NCI-H1092 (cell line): Measurements from ENCODE around the gene NEDD4L.
"Not testable (repeated sequence)": the region's sequence is repeated elsewhere in the genome, so short reads cannot be mapped to it uniquely, and the experiment has no call there.

ENCODE experiments used
- DNase-seq: peaks from one replicate; lab custom pipeline; 2025; lab: John Stamatoyannopoulos, UW

Gene NEDD4L

DNA sequence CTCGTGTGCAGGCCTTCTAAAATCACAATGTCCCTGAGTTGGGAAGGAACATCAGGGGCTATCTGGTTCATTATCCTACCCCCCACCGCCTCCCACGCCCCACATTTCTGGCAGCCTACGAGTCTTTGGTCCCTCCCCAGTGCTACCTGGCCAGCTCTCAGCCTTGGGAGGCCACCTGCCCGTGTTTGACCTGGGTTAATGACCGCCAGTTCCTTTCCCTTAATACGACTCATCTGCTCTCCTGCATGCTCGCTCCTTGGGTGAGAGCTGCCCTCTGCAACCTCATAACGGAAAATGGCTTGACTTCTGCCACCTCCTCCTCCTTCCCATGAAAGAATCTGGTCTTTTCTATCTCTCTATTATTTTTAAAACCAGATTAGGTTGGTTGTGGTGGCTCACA, 112.5 kb downstream of the NEDD4L start:
- no peak for DNase-seq

DNA sequence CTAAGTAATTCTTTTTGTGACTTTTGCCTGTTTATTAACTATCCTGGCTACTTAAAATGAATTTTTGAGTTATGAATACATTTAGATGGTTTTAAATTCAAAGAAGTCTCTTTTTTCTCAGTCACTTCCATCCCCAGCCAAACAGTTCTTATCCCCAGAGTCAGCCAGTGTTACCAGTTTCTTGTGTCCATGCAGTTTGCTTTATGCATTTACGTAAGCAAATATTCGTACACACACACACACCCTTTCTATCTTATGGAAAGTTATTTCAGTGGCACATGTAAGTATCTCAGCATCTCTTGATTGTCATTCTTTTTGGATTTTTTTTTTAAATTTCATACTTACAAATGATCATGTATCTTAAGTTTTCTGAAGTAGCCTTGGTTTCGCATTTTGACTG, 113.2 kb downstream of the NEDD4L start:
- no peak for DNase-seq

DNA sequence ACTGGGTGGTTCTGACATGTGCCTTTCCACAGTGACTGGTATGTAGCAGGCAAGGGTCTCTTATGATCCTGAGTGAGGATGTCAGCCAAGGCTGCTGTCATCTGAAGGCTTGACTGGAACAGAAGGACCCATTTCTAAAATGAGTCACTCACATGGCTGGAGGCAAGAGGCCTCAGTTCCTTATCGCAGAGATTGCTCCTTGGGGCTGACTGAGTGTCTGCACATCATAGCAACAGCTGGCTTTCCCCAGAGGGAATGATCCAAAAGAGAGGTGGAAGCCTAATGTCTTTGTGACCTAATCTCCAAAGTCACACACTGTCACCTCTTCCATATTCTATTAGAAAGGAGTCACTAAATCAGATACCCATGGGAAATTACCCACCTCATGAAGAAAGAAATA, 114.0 kb downstream of the NEDD4L start:
- no peak for DNase-seq

DNA sequence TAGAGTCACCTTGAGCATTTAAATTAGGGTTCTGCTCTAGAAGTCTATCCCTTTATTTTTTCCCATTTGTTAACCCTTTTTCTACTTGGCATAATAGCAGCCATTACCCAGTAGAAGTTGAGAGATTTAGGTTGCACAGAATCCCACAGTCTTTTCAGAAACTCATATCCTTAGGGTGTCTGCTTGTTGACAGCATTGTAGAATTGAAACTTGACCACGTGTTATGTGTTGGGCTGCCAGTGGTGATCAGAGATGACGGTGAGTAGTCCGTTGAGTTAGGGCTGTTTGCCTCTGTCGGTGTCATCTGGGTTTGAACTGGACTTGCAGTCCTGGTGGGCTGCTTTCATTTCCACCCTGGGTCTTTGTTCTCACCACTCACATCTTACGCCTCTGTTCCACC, 114.4 kb downstream of the NEDD4L start:
- DNase-seq: no peak

DNA sequence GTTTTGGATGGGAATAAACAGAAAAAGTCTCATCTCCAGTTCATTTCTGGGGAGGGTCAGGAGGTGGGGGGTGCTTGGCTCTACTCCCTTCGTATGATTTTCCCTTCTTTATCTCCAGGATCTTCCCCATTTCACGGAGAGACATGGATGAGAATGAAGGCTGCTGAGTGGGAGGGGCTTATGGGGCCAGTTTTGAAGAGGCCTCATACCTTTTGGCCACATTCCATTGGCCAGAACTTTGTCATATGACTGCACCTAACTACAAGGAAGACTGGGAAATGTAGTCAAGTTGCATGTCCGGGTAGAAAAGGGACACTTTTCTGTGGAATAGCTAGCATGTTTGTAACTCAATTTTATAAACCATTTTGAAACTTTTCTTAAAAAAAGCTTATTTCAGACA, 117.6 kb downstream of the NEDD4L start:
- no peak for DNase-seq

DNA sequence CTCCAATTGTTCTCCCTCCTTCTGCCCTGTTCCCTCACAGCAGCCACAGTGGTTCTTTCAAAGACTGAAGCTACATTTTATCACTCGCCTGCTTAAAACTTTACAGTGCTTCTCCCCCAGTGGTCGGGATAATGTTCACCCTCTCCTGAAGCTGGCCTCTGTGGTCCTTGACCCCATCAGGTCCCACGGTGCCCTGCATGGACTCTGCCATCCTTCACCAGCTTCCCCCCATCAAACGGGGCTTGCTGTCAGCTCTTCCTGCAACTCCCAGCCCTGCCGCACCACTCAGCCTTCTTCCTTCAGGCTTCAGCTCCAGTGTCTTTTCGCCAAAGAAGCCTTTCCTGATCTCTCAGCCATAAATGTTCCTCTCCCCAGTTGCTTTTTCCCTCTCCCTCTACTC, 118.1 kb downstream of the NEDD4L start:
- no peak for DNase-seq

DNA sequence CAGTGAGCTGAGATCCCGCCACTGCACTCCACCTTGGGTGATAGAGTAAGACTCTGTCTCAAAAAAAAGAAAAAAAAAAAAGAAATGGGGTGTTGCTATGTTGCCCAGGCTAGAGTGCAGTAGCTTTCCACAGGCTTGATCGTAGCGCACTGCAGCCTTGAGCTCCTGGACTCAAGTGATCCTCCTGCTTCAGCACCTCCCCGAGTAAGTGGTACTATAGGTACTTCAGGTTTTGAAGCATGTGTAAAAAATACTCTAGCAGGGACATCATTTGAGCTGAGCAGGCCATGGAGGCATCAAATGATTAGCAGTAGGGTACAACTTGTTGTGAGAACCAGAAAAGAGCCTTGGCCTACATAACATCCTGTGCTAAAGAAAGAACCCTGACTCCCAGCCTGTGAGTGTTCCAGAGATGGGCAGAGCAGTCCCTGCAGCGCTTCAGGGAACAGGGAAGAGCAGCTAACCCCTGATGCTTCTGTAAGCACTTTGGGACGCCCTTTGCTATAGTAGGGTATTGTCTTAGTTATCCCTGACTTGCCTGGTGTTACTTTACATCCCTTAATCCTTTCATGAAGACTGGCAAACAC, 119.1 kb downstream of the NEDD4L start:
- DNase-seq: no peak

DNA sequence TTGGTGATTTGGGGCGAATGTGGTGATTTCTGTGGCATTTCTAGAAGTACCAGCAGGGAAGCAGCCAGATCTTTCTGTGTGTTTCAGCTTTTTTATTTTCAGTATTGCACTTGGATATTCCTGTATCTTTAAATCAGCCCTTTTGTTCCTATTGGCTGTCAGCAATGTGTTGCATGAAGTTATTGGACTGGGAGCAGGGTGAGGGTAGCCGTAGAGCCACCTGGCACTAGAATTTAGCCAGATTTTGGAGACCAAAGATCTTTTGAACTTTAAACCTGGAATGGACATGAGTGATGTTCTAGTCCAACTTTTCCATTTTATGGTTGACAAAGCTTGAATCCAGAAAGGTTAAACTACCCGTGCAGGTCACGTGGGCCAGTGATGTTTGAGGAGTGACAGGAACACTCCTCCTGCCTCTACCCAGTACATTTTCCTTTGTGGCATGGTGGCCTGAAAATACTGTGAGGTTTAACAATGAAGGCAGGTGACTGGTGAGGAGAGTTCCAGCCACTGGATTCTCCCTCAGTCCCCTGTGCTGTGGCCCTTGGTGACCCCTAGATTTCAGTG, 122.3 kb downstream of the NEDD4L start:
- no peak for DNase-seq

DNA sequence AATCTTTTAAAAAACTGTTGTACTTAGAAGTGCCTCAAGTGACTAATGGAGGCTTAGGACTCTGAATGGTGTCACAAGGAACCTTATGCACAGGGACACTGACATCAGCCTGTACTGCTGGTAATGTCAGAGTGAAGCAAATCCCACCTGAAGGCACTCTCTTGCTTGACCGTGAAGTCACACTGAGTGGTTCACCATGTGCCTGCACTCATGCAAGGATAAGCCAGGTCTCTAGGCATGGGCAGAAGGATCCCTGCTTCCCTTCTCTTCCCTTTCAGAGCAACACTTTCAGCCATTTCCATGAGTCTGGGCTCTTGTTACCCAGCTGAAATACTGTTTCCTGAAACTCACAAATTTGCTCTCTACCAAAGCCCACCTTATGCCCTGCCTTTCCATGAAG, 123.0 kb downstream of the NEDD4L start:
- no peak for DNase-seq

DNA sequence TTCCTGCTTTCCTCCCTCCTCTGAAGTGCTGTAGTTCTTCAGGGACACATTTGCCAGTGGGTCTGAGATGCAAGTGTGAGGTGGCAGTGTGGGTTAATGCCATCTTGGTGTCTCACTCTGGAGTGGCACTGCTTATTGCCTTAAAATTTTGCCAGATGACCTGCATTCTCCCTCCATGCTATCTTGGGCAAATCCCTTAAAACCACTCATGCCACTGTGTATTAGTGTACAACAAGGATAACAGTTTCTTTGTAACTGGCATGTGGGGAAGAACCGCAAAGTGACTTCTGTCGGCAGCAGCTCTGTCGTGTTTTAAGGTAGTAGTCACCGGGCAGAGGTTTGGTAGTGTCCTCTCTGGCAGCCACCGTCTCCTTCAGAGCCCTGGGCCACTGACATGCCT, 124.2 kb downstream of the NEDD4L start:
- no peak for DNase-seq

DNA sequence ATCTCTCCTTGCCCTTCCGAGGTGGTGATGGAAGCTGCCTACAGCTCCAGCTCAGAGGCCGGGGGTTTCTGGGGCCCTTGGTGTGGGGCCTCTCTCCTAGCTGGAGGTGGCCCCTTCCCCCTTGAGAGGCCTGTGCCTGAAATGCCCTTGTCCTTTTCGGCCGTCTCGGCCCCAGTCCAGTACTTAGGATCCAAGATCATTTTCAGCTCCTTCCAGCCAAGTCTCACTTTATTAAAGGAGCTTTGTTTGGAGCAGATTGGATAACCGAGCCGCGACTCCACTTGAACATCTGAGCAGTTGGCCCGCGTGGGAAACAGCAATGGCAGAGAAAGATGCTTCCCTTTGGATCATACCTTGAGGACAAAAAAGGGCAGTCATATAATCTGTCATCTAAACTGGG, 125.0 kb downstream of the NEDD4L start:
- no peak for DNase-seq

DNA sequence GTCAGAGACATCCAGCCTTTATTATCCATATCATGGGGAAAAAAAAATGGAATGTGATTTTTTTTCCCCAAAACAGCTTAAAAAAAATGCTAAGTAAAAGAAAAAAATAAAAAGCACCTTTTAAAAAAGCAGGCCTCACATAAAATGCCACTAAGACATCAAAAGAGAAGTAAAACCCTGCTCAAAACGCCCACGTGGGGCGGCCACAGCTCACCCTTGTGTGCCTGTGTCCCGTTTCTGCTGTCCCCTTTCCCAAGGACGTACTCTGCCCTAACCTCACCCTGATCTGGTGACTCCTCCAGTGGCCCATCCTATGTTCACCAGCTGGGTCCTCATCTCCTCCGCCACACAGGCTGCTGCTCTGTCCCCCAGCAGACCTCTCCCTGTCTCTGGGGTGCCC, 125.4 kb downstream of the NEDD4L start:
- DNase-seq: no peak

DNA sequence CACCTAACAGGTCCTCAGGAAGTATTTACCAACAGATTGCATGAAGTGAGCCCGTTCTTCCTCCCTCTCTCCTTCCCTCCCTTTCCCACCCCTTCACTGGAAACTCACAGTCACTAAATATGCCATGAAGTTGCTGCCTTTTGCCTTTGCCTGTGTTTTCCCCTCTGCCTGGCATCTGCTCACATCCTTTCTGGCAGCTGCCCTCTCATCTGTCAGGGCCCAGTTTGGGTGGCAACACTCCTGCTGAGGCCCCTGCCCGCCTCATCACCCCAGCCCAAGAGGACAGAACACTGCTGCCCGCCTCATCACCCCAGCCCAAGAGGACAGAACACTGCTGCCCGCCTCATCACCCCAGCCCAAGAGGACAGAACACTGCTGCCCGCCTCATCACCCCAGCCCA, 126.0 kb downstream of the NEDD4L start:
- DNase-seq: not testable (repeated sequence)

DNA sequence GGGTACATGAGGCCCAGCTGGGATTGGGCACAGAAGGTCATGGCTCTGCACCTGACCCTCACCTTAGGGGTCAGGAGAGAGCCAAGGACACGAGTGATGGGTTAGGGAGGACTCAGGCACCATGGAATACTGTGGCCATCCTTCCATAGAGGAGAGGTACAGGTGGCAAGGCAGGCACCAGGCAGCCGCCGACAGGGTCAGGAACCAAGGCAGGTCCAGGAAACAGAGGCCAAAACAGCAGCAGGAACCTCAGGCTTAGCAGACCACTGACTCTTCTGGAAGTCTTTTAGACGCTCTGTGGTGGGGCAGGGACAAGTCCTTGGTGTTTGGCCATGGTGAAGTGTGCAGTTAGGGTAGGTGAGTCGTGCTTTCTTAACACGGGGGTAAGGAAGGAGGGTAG, 128.0 kb downstream of the NEDD4L start:
- no peak for DNase-seq

DNA sequence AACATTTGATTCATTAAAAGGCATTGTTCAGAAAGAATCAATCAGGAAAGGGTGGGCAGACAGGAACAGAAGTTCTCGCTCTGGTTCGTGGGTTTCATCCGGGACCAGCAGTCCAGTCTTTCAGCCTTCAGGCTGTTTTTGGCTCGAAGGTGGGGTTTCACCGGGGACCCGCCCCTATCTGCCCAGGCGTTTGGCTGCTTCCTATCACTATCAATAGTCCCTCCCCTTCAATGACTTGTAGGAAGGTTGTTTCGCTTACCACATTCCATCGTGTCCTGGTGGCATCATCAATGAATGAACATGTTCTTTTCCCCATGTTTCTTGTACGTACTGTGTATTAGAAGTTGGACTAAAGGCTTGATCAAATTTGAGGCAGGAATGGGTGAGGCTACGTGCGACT, 130.3 kb downstream of the NEDD4L start:
- DNase-seq: no peak

DNA sequence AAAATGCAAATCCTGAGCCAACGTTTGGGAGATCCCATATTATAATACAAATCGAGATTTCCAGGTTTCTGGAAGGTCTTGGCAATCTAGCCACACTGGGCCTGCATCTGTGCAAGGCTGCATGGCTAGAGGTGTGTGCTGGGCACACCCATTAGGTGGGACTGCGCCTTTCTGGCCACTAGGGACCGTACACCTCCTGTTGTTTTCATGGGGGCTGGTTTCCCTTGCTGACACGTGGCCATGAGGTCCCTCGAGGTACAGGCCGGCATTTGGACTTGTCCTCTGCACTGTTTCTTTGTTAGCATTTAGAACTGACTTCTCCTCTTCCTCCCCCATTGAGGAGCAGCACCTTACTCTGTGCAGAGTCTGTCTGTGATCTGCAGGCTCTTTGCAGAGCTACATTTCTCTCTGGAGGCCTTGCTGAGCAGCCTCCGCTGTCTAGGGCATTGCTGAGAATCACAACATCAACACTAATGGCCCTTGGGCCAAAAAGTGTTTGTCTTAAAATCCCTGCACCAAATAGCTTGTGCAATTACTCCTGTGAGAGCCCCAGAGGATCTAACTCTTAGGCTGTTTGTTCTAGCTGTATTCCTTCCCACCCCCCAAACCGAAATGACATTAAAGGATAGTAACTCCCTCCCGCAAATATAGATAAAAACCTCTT, 131.2 kb downstream of the NEDD4L start:
- DNase-seq: no peak

DNA sequence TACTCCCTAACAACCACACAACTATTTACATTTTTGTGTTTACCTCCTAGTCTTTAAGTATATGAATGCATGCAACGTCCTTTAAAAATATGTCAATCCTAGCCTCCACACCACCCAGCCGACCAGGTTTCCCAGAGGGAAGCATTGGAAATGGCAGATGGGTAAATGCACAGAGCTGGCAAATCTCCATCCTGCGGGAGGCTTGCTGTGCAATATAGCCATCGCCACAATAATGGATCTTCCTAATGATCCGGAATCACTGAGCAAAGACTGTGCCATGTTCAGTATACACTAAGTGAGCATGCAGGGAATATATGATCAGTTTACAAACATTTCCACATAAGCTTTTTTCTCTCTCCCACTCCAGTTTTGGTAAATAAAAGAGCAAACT, 131.8 kb downstream of the NEDD4L start:
- DNase-seq: peak; percentile 63

DNA sequence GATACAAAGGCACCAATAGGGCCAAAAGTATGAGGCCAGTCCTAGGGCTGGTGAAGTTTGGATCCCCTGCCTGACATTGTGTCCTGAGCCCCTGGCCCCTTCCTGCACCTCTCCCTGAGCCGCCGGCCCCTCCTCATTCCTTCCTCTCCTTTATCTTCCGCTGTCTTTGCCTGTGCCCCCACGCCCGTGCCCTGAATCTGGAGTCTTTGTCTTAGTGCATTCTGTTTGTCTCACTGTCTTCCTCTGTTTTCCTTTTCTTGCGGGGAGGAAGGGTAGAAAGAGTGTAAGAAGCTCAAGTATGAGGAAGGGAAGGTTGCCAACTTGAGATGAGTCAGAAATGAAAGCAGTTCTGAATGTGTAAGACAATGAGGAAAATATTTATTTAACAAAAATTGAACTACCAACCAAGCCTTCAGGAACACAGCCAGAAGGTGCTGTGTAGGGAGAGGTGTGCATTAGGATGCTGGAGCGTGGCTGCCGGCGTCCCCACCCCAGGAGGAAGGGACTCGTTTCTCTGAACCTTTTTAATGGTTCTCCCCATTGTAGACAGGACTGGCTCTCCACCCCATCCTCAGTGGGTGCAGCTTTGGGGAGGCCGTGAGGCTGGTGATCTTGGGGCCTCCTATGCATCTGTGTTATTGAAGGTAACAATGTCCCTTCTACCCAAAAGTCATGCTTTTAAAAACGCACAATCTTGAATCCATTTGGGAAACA, 133.1 kb downstream of the NEDD4L start:
- no peak for DNase-seq

DNA sequence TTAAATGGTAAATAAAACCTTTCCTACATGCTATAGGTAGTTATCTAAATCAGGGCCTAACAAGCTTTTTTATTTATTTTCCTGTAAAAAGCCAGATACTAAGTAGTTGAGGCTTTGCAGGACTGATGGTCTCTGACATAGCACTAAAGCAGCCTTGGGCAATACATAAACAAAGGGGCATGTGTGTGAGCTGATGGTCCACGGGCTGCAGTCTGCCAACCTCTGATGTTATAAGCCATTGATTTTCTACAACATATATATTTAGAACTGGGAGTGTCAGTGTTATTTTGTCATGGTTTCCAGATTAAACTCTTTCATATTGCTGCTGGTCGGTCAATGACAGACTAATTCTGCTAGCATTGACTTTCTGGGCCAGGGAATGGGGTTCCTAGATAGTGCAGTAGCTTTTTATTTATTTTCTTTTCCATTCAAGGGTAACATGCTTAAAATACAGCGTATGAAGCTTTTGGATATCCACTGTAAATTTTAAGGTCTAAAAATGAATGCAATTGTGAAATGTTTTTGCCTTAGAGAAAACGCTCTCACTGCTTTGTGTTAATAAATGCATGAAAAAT, 134.0 kb downstream of the NEDD4L start:
- DNase-seq: no peak

DNA sequence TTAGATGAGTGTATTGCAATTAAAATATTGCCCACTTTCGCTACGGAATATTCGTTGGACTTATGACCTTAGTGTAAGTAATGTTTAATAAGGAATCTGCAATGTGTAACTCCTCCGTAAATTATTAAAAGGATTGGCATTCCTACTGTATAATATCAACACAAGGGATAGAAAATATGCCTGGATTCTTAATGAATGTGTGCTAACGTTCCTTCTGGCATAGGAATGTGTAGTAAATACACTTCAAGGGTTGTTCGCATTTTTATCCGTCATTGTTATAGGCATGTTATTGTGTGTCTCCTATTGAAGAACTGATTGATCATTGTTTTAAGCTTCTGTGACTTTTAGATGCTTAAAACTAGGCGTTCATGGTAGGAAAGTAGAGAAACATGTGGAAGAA, 134.5 kb downstream of the NEDD4L start:
- no peak for DNase-seq

DNA sequence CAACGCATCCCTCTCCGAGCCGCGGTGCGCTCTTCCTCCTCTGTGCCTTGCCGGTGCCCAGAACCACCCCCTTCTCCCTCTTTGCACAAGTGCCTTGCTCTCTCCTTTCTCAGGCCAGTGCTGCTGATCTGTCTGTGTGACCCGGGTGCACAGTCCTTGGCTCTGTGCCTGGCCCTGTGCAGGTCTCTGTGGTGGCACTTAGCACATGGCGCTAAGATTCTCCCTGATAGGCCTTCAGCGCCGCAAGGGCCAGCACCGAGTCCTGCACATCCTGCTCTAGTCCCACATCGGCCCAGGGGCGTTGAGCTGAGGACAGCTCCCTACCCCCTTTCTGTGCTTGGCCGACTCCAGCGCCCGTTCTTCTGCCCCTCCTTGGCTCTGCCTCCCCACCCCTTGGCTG, 136.1 kb downstream of the NEDD4L start:
- DNase-seq: no peak

DNA sequence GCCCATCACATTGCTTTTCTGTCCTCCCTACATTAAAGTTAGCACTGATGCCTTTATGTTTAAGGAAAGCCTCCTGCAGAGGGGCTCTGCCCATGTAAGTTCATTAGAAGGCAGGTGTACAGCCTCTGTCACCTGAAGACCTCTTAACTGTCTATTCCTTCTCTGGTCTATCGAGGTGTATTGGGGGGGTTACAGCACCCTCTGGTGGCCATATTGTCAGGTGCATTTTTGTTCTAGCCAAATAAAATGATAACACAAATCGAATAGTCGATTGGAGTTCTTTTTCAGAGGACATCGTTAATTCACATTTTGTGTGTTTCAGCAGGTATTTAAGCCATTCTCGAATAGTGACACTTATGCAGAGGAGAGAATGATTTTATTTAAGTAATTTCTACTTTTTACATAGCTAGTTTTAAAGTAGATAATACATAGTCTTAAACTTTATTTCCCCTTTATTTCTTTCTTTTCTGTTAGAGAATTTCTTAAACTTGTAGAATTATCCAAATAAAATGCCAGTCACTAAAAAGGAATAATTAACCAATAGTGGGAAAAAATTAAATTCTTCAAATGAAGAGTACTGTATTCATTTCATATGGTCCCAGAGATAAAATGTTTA, 136.8 kb downstream of the NEDD4L start:
- DNase-seq: peak; percentile 54

DNA sequence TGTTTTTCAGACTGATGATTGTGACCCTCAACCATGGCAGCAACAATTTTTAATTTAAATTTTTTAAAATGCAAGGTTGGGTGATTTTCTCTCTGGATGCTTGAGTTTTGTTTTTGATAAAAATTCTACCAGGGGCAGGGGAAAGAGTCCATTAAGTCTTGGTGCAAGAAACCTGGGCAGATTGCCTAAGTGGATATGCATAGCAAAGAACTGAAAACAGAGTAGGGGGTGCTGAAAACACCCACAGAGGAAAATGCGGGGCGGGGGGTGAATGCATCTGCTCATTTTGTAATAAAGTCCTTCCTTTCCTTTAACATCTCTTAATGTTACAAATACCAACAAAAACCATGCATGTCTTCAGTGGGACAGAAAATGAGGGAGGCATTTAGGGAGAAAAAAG, 138.0 kb downstream of the NEDD4L start:
- DNase-seq: no peak
